HG02973 (cell line): ENCODE results near the gene MSMP.

Experiments used
- ATAC-seq: cut with Tn5 transposase; IDR thresholded peaks from one replicate; pipeline ENCODE4 v1.9.1; 2021; ENCODE audit warnings: moderate library complexity; ENCODE audit not compliant: unreplicated experiment

Gene MSMP

DNA sequence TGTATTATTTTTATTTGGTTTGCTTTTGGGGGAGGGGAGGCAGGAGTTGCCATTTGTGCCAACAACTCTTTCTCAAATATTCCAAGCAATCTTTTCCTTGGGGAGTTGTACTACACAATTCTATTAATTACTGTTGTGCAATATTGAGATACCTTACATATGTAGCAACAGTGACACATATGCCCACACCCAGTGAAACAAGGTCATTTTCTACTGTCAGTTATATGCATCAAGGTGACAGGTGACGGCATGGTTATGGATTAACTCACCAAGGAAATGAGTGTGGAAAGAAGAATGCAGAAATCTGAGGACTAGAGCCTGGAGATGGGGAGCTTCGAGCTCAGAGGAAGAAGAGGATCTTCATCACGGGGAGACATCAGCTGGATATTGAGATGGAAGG lies 17.9 kb upstream of the MSMP start:
- ATAC-seq = no peak

DNA sequence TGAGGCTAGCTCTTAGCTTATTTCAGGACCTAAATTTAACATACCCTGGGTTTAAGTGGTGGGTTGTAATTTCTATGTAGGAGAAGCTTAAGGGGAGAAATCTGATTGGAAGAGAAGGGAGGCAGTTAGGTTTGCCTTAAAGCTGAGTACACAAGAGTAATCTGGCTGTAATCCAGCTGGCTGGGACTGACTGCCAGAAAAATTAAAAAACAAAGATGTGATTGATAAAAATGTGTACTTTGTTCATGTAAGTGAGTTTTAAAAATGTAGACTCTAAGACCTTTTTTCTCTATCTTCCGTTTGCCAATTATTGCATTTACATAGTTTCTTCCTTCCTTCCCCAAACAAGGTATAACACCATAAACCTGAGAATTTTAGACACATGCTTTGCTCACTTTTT lies 17.5 kb upstream of the MSMP start:
- no peak for ATAC-seq

DNA sequence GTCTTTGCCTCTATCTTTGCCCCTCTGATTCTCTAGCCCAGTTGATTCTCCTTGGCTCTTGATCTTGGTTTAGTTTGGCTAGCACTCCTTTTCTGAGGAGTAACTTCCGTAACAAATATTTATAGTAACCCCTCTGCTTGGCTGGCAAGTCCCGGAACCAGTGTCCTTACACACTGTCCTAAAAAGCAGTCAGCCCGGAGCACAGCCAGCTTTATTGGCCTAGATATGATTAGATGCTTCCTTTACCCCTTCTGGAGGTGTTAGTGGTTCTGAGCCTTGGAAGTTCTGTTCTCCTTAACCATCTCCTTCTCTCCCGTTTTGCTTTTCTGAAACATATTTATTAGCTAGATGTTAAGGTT lies 17.0 kb upstream of the MSMP start:
- no peak for ATAC-seq

DNA sequence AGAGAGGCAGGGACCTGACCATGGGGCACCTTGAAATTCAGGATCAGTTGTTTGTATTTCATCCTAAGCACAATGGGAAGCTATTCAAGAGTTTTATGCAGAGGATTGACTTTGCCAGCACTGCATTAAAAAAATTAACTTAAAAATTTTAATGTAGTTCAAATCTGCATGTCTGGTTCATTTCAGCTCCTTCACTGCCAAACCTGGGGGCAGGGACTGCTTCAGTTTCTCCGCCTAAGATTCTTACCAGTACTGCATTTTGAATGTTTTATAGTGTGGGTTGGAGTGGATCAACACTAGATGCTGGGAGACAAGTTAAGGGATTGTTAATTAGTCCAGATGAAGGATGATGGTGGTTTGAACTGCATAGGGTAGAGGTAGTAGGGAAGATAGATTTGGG lies 15.7 kb upstream of the MSMP start:
- no peak for ATAC-seq

DNA sequence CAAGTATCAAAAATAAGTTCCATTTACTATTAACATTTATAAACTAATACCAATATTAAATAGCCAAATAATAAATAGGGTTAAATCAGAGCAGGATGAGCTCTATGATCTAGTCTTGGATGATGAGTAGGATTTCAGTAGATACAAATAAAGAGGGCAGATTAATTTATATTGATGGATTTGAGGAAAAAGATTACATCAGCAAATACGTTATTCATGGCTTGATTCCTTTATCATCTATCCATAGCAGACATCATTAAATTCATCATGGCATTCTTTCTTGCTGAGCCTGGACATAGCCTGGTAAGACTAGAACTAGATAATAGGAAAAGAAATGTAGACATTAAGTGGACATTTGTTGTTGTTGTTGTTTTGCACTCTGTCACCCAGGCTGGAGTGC lies 13.4 kb upstream of the MSMP start:
- ATAC-seq = no peak

- ATAC-seq = no peak
Observed at GRCh38 chr9:35766997-35767396, 12.9 kb upstream of the MSMP start.

- no peak for ATAC-seq
Observed at GRCh38 chr9:35763803-35764202, 9.7 kb upstream of the MSMP start.

GRCh38 chr9:35763181-35763580 lies 9.1 kb upstream of the MSMP start:
- ATAC-seq = no peak

DNA sequence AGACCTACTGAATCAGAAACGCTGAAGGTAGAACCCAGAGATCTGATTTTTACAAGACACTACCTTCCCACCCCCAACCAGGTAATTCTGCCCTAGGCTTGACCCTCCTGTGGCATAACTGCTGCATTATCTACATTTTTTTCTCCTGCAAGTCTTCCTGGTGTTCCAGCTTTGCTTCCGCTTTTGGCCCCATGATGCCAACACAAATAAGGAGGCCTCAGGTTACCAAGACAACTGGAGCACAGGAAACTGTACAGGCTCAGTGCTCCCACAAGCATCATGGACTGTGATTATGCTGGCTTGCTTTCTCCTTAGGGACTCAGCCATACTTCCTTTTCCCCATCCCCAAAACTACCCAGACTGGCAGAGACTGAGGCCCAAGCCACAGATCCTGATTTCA lies 6.6 kb upstream of the MSMP start:
- no peak for ATAC-seq

GRCh38 chr9:35759795-35760194 lies 5.7 kb upstream of the MSMP start:
- ATAC-seq = no peak

- no peak for ATAC-seq
Observed at GRCh38 chr9:35758475-35759050, 4.5 kb upstream of the MSMP start.

- no peak for ATAC-seq
Observed at GRCh38 chr9:35757892-35758275, 3.8 kb upstream of the MSMP start.

- peak; percentile 31 for ATAC-seq
Observed at GRCh38 chr9:35757226-35757891, 3.3 kb upstream of the MSMP start.

DNA sequence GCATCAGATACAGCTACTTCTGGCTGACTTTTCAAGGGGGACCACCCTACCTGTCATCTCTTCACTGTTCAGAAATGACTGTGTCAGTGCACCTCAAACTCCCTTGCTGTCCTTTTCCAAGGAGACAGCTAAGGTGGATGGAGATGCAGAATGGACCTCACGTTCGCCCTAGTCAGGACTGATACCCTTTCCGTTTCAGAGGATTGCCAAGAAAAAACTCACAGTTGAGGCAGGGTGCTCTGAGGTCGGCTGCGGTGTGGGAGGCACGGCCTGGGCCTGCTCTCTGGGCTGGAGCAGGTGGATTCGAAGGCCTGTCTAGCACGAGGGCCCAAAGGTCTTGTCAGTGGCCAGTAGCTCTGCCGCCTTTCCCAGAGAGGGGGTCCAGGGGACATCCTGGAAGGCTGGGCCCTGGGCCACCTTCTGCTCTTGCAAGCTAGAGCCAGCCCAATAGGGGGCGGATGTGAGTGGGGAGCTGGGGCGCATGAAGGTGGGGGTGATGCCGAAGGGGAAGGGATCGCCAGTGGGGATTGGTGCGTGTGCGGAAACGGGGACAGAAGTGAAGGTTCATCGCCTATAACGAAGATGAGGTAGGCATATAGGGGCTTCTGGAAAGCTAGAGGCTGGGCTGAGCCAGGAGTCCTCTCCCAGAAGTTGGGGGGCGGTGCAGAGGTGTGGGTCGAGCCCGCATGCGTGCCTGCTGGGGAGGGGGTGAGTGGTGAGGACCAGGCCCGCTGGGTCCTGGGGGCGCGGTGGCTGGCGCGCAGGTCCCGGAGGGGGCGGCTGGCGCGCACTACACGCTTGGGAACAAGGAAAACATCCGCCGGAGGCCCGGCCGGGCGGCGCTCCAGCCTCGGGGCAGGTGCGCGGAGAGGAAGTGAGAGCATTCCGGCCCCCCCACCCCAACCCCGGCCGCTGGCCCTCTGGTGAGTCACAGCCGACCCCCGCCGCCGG lies 2.5 kb upstream of the MSMP start:
- ATAC-seq = peak; percentile 59

DNA sequence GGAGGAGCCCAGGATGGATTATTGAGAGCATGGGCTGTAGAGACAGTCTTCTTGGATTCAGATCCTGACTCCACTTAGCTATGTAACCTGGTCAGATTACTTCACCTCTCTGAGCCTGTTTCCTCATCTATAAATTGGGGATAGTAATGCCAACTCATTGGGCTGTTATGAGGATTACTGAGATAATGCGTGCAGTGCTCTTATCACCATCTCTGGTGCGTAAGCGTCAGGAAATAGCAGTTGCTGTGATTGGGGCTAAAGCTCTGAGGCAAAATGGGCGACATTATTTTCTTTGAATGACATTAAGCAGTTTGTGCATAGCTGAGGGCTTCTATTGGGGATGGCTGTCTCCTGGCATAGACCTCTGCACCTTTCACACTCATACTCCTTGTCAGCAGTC lies 995 bp upstream of the MSMP start:
- no peak for ATAC-seq

DNA sequence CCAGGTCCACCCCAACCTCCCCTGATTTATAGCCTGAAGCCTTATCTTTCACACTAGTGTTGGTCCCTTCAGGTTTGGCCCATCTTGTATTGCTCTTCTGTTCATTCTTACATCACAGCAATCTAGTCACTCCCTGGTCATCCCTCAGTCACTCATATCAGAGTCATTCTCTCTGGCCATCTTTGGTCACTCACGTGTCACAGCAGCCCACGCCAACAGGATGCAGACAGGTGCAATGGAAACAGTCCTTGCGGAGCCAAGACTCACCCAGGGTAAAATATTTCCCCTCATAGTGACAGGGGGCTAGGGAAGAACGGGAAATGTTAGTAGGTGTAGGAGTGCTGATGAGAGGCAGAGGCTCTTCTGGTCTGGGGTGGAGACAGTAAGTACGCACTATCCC lies 610 bp downstream of the MSMP start:
- no peak for ATAC-seq

GRCh38 chr9:35750256-35750531 lies 3.9 kb downstream of the MSMP start:
- ATAC-seq = no peak

DNA sequence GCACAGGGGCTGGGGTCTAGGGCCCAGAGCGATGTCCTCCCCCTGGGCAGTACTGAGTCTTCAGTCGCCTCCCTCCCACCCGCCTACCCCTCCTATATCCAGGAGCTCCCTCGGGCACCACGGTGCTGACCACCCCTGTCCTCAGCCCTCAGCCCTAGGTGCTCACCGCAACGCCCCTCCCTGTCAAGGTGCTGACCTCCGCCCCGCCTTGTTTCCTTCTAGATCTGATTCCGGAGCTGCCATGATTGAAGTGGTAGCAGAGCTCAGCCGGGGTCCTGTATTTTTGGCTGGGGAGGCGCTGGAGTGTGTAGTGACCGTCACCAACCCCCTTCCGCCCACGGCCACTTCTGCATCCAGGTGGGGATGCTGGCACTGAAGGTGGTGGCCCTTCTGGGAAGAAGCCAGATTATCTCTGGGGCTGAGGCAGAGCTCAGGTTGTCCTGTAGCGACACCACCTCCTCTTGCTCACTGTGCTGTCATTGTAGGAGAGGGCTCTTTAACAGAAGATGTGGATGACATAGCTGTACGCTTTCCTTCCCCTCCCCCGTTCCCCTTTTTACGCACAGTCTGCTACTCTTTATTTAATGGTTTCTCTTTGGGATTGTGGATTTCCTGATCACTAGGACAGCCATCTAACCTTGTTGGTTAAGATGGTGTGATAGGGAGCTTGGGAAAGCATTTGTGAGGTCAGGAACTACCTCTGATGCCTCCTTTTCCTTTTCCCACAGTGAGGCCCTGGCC lies 4.4 kb downstream of the MSMP start:
- peak; percentile 19 for ATAC-seq

DNA sequence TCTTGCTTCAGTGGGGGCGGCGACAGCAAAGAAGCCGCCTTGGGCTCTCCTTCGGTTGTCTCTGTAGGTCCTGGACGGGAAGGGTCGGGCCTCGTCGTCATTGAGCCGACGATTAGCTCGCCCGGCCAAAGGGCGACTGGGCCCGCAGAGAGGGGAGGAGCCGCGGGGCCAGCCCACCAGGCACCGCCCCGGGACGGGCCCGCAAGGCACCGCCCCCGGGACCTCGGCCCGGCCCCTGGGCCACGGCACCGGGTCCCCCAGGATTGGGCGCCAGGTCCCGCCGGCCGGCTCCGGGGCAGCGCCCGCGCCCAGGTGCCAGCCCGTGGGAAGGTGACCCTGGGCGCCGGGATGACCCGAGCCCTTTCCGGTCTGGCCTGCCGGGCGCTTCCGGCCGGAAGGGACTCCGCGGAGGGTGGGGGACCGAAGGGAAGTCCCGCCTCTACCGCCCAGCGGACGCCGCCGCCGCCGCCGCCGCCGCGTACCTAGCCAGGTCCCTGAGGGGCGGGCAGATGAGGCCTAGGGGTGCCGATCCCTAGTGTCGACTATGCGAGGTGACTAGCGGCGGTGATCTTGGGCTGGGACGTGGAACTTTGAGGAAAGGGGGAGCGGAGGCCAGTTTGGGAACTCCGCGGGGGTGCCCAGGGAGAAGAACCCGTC lies 5.1 kb downstream of the MSMP start, which contains the start of the genes GBA2 and RGP1:
Gene GBA2 (minus strand): TSS at position 371 of the 657 bp plus-strand sequence. CDS start 524 bp downstream, outside the sequence.
Gene RGP1 (plus strand): TSS at position 430 of the 657 bp plus-strand sequence. CDS start 469 bp downstream, outside the sequence.
- ATAC-seq = peak; percentile 59

GRCh38 chr9:35748242-35748857 lies 5.7 kb downstream of the MSMP start:
- ATAC-seq = no peak
